SU-DHL-6 (cell line): ENCODE measurements around the gene ATP6V0D1.

ENCODE experiments used
- CTCF ChIP-seq: fragments of 200-600 bp; sonication (generic); IDR thresholded peaks from one replicate; pipeline ENCODE4 v1.5.1; 2017; ENCODE audit warnings: antibody characterized with exemption, mild to moderate bottlenecking, low read length, moderate library complexity; ENCODE audit not compliant: insufficient read depth, poor library complexity, severe bottlenecking
- EZH2phosphoT487 ChIP-seq: fragments of 200-600 bp; sonication (generic), shearing (Covaris generic); conservative IDR thresholded peaks from 2 replicates; pipeline ENCODE4 v1.6.1; 2018; ENCODE audit warnings: mild to moderate bottlenecking, antibody characterized with exemption, low read length, moderate library complexity, mixed read lengths

GRCh38 chr16:67396159-67397035, 84.6 kb downstream of the ATP6V0D1 start:
- TF ChIP-seq EZH2phosphoT487 (no peak), CTCF (no peak)
